ENCODE data around the gene IPO9.

Gene IPO9

DNA sequence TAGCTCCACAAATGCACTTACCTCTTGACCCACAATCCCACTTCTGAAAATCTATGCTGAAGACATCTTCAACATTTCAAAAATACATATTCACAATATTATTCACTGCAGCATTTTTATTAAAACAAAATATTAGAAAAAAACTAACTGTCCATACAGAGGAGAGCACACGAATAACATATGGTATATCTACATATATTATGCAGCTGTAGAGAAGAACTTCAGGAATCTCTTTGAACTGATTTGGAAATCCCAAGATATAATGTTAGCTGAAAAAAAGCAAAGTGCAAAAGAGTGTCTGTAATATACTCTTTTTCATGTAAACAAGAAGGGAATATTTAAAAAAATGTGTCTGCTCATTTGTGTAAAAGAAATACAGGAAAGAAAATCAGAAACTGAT is 11.5 kb downstream of the IPO9 start:
- Histone ChIP-seq H3K4me1 (peaks cover 0 to 13% (median 0%) of the 10 kb centered on the region in 4 donors), H3K4me3 (no peak overlapping the region), H3K36me3 (no peaks in the 10 kb centered on the region), H3K27ac (no peak overlapping the region), H3K27me3 (no peaks in the 10 kb centered on the region), H3K9me3 (no peaks in the 10 kb centered on the region)
- TF ChIP-seq, protein P1, sequence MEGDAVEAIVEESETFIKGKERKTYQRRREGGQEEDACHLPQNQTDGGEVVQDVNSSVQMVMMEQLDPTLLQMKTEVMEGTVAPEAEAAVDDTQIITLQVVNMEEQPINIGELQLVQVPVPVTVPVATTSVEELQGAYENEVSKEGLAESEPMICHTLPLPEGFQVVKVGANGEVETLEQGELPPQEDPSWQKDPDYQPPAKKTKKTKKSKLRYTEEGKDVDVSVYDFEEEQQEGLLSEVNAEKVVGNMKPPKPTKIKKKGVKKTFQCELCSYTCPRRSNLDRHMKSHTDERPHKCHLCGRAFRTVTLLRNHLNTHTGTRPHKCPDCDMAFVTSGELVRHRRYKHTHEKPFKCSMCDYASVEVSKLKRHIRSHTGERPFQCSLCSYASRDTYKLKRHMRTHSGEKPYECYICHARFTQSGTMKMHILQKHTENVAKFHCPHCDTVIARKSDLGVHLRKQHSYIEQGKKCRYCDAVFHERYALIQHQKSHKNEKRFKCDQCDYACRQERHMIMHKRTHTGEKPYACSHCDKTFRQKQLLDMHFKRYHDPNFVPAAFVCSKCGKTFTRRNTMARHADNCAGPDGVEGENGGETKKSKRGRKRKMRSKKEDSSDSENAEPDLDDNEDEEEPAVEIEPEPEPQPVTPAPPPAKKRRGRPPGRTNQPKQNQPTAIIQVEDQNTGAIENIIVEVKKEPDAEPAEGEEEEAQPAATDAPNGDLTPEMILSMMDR (IDR thresholded peaks at IDR 0.05): no peak
- no peak for DNase-seq
- intact Hi-C loops (cut with DNase I; ENCODE audit: low total_unique reads): no loop called here

DNA sequence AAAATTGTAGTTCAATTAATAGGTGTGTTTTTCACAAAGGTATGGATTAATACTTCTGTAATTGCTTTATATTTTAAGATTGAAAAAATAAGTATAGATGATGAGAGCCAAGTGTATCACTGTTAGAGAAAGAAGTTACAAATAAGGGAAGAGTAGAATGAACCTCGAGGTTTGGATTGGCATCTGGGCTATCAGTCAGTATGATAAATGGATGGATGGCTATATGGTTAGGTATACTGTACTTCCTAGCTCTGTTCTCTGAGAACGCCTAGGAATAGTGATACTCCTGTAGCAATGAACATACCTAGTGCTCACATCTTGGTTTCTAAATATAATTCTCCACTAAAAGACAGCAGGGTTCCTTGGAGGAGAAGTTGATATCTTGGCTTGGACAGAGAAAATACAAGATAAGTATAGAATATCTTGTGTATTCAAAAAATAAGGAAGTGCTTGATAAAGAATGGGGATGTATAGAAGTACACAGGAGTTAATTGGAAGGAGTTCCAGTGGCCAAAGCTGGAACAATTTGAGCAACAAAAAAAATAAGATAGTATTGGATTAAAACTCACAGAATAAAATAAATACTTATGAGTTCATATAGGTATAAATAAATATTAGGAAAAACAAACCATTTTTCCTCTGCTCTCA is 12.4 kb downstream of the IPO9 start:
- DNase-seq: no peak
- intact Hi-C loops (cut with DNase I; ENCODE audit: low total_unique reads): no loop called here
- Histone ChIP-seq H3K9me3 (no peaks in the 10 kb centered on the region), H3K4me1 (peaks cover 0 to 8% (median under 1%) of the 10 kb centered on the region in 4 donors), H3K36me3 (no peaks in the 10 kb centered on the region), H3K27ac (no peak overlapping the region), H3K27me3 (no peaks in the 10 kb centered on the region), H3K4me3 (no peak overlapping the region)
- TF ChIP-seq, protein P1 (IDR thresholded peaks at IDR 0.05): no peak

DNA sequence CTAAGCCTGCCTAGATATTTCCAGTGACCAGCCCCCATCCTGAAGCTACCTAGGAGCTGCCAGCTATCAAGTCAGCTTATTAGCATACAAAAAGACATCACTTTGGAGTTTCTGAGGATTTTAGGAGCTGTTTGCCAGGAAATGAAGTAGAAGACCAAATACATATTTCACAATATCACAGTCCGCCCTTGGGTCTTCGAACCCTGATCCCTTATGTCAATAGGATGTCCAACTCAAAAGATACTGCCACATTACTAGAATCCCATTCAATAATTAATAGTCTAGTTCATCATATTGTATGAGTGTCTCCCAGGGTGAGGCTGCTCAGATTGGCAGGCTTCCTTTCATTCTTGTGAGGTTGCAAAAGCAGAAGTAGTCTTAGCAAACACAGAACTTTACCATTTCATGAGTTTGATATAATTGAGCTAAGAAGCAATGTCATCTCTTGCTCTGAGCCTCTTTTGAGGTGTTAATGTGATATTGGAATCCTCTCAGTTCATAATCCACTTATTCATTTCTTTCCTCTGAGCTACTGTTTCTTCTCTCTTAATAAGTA is 13.6 kb downstream of the IPO9 start:
- TF ChIP-seq, protein P1 (IDR thresholded peaks at IDR 0.05): no peak
- intact Hi-C loops (cut with DNase I; ENCODE audit: low total_unique reads): no loop called here
- DNase-seq: no peak
- peaks cover 0 to 19% (median 11%) of the 10 kb centered on the region in 4 donors for H3K4me1 ChIP-seq
- no peaks in the 10 kb centered on the region for H3K36me3 ChIP-seq
- no peak overlapping the region for H3K4me3 ChIP-seq
- no peaks in the 10 kb centered on the region for H3K9me3 ChIP-seq
- no peak overlapping the region for H3K27ac ChIP-seq
- no peaks in the 10 kb centered on the region for H3K27me3 ChIP-seq

DNA sequence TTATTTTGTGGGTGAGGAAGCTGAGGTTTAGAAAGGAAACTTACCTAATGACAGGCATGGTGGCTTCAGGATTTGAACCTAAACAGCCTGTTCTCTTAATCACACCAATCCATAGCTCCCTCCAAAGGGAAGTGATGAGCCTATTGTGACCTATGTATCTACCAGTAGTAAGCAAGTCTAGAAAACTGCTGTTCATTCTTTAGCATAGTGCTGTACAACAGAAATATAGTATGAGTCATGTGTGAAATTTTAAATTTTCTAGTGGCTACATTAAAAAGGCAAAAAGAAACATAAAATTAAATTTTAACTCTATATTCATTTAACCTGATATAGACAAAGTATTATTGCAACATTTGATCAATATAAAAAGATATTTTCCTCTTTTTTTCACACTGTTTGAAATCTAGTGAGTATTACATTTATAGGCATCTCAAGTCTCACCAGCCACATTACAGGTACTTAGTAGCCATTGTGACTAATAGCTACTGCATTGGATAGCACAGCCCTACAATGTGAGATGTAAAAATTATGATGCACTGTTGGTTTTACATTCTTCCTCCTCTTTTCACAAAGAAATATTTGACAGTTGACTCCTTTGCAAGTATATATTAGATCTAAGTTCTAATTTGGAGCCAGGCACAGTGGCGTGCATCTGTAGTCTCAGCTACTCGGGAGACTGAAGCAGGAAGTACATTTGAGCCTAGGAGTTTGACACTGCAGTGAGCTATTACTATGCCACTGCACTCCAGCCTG is 16.6 kb downstream of the IPO9 start:
- peaks cover 0 to 8% (median 6%) of the 10 kb centered on the region in 3 donors for H3K36me3 ChIP-seq
- no peaks in the 10 kb centered on the region for H3K27me3 ChIP-seq
- no peak overlapping the region for H3K27ac ChIP-seq
- no peaks in the 10 kb centered on the region for H3K9me3 ChIP-seq
- intact Hi-C loops (cut with DNase I; ENCODE audit: low total_unique reads): no loop called here
- H3K4me3 ChIP-seq: no peak overlapping the region
- TF ChIP-seq, protein P1 (IDR thresholded peaks at IDR 0.05): no peak
- peaks cover 0 to 38% (median 14%) of the 10 kb centered on the region in 4 donors for H3K4me1 ChIP-seq
- DNase-seq: no peak

DNA sequence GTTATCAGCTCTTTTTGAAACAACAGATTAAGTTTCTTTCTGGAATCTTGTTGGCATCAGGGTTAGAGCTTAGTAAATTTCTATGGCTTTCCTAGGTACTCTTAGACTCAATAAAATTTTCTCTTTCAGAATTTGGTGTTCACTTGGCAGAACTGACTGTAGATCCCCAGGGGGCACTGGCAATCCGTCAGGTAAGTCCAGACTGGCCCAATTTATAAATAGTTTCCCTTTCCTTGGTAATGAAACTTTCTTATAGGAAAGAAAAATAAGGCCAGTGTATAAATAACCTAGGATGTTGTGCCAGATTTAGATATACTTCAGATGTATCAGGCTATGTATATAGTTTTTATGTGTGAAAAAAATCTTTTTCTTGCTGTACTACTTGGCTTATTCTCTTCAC is 18.2 kb downstream of the IPO9 start:
- H3K36me3 ChIP-seq: peaks cover 2 to 24% (median 16%) of the 10 kb centered on the region in 3 donors
- no peaks in the 10 kb centered on the region for H3K9me3 ChIP-seq
- TF ChIP-seq, protein P1 (IDR thresholded peaks at IDR 0.05): no peak
- intact Hi-C loops (cut with DNase I; ENCODE audit: low total_unique reads): no loop called here
- peaks cover 0 to 43% (median 17%) of the 10 kb centered on the region in 4 donors for H3K4me1 ChIP-seq
- H3K27me3 ChIP-seq: no peaks in the 10 kb centered on the region
- DNase-seq: no peak
- no peak overlapping the region for H3K27ac ChIP-seq
- no peak overlapping the region for H3K4me3 ChIP-seq

Measured in tibial artery (tissue), 4 donors.